ENCODE results near the gene PCID2. TPM values are rescaled to one million over a fixed set of nuclear protein-coding genes. Genes with fewer than 3 reads are reported as not detected.

PCID2 gene
- total RNA-seq, 1 donor from 2014 or later, result 61.1 TPM

DNA sequence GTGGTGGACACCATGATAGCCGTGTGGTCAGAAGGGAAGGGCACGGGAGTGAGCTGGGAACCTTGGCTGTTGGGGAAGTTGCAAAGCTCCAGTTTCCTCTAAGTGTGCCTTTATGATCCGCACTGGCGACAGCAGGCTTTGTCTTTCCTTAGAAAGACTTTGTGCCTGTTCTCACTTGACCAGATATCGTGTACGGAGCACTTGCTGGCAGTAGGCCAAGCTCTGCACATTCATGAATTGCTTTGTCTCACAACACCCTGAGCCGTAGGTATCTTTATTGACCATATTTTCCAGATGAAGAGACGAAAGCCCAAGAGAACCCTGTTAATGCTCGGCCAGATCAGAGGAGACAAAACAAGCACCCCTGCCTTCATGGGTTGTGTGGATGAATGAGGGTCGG, 16.0 kb upstream of the PCID2 start:
- DNase-seq (ENCODE audit: low read depth) (no peak), FAIRE-seq (peak; percentile 76)
- H3K4me3 ChIP-seq (ENCODE audit: low read depth, low read length), result no peak overlapping the region
- H3K27me3 ChIP-seq (ENCODE audit: control insufficient read depth, insufficient read depth, low read length), result no peaks in the 10 kb centered on the region
- H3K36me3 ChIP-seq (ENCODE audit: control insufficient read depth, insufficient read depth, low read length), result peaks cover 25% of the 10 kb centered on the region
- TF ChIP-seq CTCF (IDR thresholded peaks at IDR 0.05; ENCODE audit: insufficient read depth, low read length, severe bottlenecking), result no peak

- DNase-seq (ENCODE audit: low read depth) (no peak), FAIRE-seq (no peak)
- no peak overlapping the region for H3K4me3 ChIP-seq (ENCODE audit: low read depth, low read length)
- peaks cover 27% of the 10 kb centered on the region for H3K36me3 ChIP-seq (ENCODE audit: control insufficient read depth, insufficient read depth, low read length)
- no peaks in the 10 kb centered on the region for H3K27me3 ChIP-seq (ENCODE audit: control insufficient read depth, insufficient read depth, low read length)
- no peak for TF ChIP-seq CTCF (IDR thresholded peaks at IDR 0.05; ENCODE audit: insufficient read depth, low read length, severe bottlenecking)
Observed at GRCh38 chr13:113223070-113223469, 14.6 kb upstream of the PCID2 start.

GRCh38 chr13:113220877-113221276, 12.4 kb upstream of the PCID2 start:
- Histone ChIP-seq H3K36me3 (ENCODE audit: control insufficient read depth, insufficient read depth, low read length) (peaks cover 25% of the 10 kb centered on the region), H3K27me3 (ENCODE audit: control insufficient read depth, insufficient read depth, low read length) (no peaks in the 10 kb centered on the region), H3K4me3 (ENCODE audit: low read depth, low read length) (no peak overlapping the region)
- no peak for DNase-seq (ENCODE audit: low read depth)
- FAIRE-seq, result peak; percentile 50
- TF ChIP-seq CTCF (IDR thresholded peaks at IDR 0.05; ENCODE audit: insufficient read depth, low read length, severe bottlenecking), result no peak

DNA sequence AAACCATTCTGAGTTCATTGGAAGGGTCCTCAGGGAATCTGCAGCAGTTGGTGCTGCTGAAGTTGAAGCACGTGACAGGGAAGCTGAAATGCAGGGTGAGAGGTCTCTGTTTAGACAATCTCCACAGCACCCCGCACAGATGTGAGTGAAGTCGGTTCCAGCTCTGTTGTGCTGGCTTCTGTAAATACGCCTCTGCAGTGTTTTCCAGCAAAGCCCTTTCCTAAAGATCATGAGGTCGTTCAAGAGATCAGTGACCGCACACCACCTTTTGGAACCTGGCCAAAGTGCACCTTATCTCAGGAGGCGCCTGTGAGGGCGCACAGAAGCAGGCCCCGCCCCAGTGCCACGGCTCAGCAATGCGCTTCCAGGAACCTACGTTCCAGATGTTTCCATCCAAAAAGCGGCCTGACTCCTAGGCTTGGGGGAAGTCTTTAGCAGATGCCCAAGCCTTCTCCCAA, 11.7 kb upstream of the PCID2 start:
- Histone ChIP-seq H3K36me3 (ENCODE audit: control insufficient read depth, insufficient read depth, low read length) (peaks cover 23% of the 10 kb centered on the region), H3K4me3 (ENCODE audit: low read depth, low read length) (no peak overlapping the region), H3K27me3 (ENCODE audit: control insufficient read depth, insufficient read depth, low read length) (no peaks in the 10 kb centered on the region)
- DNase-seq (ENCODE audit: low read depth), result no peak
- TF ChIP-seq CTCF (IDR thresholded peaks at IDR 0.05; ENCODE audit: insufficient read depth, low read length, severe bottlenecking), result no peak
- no peak for FAIRE-seq

DNA sequence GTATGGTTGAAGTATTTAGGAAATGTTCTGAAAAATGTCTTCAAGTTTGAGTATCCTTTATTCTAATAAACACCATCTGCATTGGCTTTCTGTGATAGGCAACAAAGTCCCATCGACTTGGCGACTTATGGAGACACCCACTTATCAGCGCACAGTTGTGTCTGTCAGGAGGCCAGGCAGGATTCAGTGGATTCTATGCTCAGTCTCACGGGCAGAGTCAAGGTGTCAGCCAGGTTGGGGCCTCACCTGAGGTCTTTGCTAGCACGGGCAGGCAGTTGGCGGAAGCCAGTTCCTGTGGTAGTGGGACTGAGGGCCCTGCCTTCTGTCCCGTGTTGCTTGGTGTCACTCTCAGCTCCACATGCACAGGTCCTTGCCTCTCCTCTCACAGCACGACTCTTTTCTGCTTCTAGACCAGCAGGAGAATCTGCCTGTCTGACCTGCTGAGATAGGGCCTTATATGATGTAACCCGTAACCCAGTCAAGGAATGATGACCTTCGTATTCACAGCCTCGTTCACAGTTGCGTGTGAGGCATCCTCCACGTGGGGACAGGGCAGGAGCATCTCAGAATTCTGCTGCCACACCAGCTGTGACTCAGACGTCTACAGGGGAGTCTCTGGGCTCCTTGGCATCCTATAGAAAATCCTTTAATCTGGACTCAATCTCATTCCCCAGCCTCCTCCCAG, 10.9 kb upstream of the PCID2 start:
- Histone ChIP-seq H3K4me3 (ENCODE audit: low read depth, low read length) (no peak overlapping the region), H3K27me3 (ENCODE audit: control insufficient read depth, insufficient read depth, low read length) (no peaks in the 10 kb centered on the region), H3K36me3 (ENCODE audit: control insufficient read depth, insufficient read depth, low read length) (peaks cover 21% of the 10 kb centered on the region)
- TF ChIP-seq CTCF (IDR thresholded peaks at IDR 0.05; ENCODE audit: insufficient read depth, low read length, severe bottlenecking), result no peak
- FAIRE-seq (no peak), DNase-seq (ENCODE audit: low read depth) (no peak)

DNA sequence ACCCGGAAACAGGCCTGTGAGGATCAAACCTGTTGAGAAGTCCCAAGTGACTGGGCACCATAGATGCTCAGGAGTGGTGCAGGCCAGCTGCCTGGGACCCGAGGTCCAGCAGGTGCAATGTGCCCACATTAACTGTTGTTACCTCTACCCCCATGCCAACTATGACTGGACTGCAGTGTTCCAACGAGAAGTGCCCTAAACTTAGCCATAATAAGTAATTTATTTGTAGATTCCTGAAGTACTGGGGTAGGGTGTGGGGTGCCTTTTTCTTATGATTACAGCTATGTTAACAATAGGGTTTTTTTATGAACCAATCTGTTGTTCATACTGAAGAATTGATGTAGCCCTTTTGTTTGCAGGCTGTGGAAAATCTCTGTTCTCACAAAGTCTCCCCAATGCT, 10.1 kb upstream of the PCID2 start:
- FAIRE-seq, result no peak
- peaks cover 18% of the 10 kb centered on the region for H3K36me3 ChIP-seq (ENCODE audit: control insufficient read depth, insufficient read depth, low read length)
- H3K27me3 ChIP-seq (ENCODE audit: control insufficient read depth, insufficient read depth, low read length), result no peaks in the 10 kb centered on the region
- TF ChIP-seq CTCF (IDR thresholded peaks at IDR 0.05; ENCODE audit: insufficient read depth, low read length, severe bottlenecking), result no peak
- DNase-seq (ENCODE audit: low read depth), result no peak
- no peak overlapping the region for H3K4me3 ChIP-seq (ENCODE audit: low read depth, low read length)

Measured in bronchial epithelial cell (primary cell).